Muscle layer of duodenum (tissue), 2 donors: Measurements from ENCODE around the gene NFATC2.

Source experiments
- H3K27ac ChIP-seq: one replicate; pipeline ENCODE4 v1.7.0; 2013; ENCODE audit warnings: mild to moderate bottlenecking, low read length
- H3K27me3 ChIP-seq: one replicate; pipeline ENCODE4 v1.7.0; 2013; ENCODE audit warnings: low read depth, mild to moderate bottlenecking, control low read depth, low read length
- H3K36me3 ChIP-seq, 2 donors: one replicate each; pipeline ENCODE4 v1.7.0; 2013; ENCODE audit warnings: low read length in 2 of 2, control low read depth in 1 of 2, mild to moderate bottlenecking in 1 of 2; ENCODE audit not compliant: insufficient read depth in 2 of 2, control insufficient read depth in 1 of 2
- H3K4me1 ChIP-seq, 2 donors: one replicate each; pipeline ENCODE4 v1.7.0; 2013; ENCODE audit warnings: low read length in 2 of 2, mild to moderate bottlenecking in 2 of 2, control low read depth in 1 of 2, moderate library complexity in 1 of 2; ENCODE audit not compliant: insufficient read depth in 2 of 2, control insufficient read depth in 1 of 2
- H3K4me3 ChIP-seq, 2 donors: one replicate each; pipeline ENCODE4 v1.7.0; 2013; ENCODE audit warnings: low read length in 2 of 2, low read depth in 1 of 2, mild to moderate bottlenecking in 1 of 2
- H3K9me3 ChIP-seq, 2 donors: one replicate each; pipeline ENCODE4 v1.7.0; 2013; ENCODE audit warnings: low read length in 2 of 2, control low read depth in 1 of 2, mild to moderate bottlenecking in 1 of 2; ENCODE audit not compliant: control insufficient read depth in 1 of 2
- donor health status: healthy.

The NFATC2 gene

DNA sequence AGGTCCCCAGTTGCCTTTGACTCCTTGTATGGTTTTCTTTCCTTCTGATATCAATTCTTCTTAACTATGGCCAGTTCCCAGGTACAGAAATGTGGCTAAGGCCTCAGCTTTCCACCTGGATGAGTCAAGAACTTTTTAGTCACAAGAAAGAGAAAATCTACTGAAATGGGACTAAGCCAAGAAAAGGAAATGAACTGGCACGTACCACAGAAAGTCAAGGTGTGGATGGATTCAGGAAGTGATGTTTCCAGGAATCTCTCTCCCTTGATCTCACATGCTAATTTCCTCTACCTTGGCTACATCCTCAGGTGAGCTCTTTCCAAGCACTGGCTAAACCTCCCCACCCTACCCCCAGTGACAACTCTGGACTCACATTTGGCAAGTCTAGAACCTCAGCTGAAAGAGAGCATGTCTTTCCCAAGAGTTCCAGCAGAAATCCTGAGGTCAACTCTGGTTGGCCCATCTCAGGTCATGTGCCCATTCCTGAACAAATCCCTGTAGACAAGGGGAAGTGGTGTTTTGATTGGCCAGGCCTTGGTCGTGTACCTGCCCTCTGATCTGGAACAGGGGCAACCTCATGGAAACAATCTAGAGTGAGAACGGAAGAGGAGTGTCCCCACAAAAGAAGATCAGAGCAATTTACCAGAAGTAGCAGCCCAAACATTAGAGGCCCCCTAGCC is 205.3 kb downstream of the NFATC2 start:
- no peaks in the 10 kb centered on the region for H3K4me1 ChIP-seq
- H3K27me3 ChIP-seq = no peaks in the 10 kb centered on the region
- no peak overlapping the region for H3K4me3 ChIP-seq
- no peaks in the 10 kb centered on the region for H3K36me3 ChIP-seq
- no peak overlapping the region for H3K27ac ChIP-seq
- H3K9me3 ChIP-seq = no peaks in the 10 kb centered on the region
